Skeletal muscle cell (primary cell): Measurements from ENCODE around the gene CMSS1.

ENCODE experiments used
- DNase-seq: peaks from one replicate; pipeline ENCODE4 v3.0.0-alpha.2; 2010; ENCODE audit warnings: low read depth
- H3K4me3 ChIP-seq: 2 replicates; pipeline ENCODE4 v1.5.1; 2011; ENCODE audit warnings: low read depth, mild to moderate bottlenecking, control low read depth, low read length, moderate library complexity

Gene CMSS1

GRCh38 chr3:100169201-100169920, 351.7 kb downstream of the CMSS1 start:
- DNase-seq, result no peak
- H3K4me3 ChIP-seq, result no peak overlapping the region

- no peak for DNase-seq
- no peak overlapping the region for H3K4me3 ChIP-seq
These were observed 352.8 kb downstream of the CMSS1 start for GRCh38 chr3:100170486-100170885.

GRCh38 chr3:100171211-100171914, 353.7 kb downstream of the CMSS1 start:
- no peak overlapping the region for H3K4me3 ChIP-seq
- no peak for DNase-seq

- no peak for DNase-seq
- H3K4me3 ChIP-seq, result no peak overlapping the region
These were observed 356.3 kb downstream of the CMSS1 start for GRCh38 chr3:100173961-100174360.

GRCh38 chr3:100175637-100176280, 358.1 kb downstream of the CMSS1 start:
- no peak overlapping the region for H3K4me3 ChIP-seq
- no peak for DNase-seq

GRCh38 chr3:100179692-100180349, 362.2 kb downstream of the CMSS1 start:
- DNase-seq, result no peak
- no peak overlapping the region for H3K4me3 ChIP-seq

GRCh38 chr3:100183608-100184125, 366.0 kb downstream of the CMSS1 start:
- H3K4me3 ChIP-seq, result no peak overlapping the region
- DNase-seq, result no peak

- DNase-seq, result no peak
These were observed 367.4 kb downstream of the CMSS1 start for GRCh38 chr3:100184948-100185570.

GRCh38 chr3:100185847-100186246, 368.2 kb downstream of the CMSS1 start:
- no peak overlapping the region for H3K4me3 ChIP-seq
- no peak for DNase-seq

More at GRCh38 chr3:100184948-100185570, 367.4 kb downstream of the CMSS1 start:
- H3K4me3 ChIP-seq, result no peak overlapping the region

GRCh38 chr3:100189444-100189964, 371.8 kb downstream of the CMSS1 start:
- H3K4me3 ChIP-seq, result no peak overlapping the region
- no peak for DNase-seq

GRCh38 chr3:100195375-100195774, 377.7 kb downstream of the CMSS1 start:
- no peak for DNase-seq
- H3K4me3 ChIP-seq, result no peak overlapping the region

GRCh38 chr3:100197876-100198275, 380.2 kb downstream of the CMSS1 start:
- H3K4me3 ChIP-seq, result no peak overlapping the region
- no peak for DNase-seq

- no peak for DNase-seq
These were observed 381.1 kb downstream of the CMSS1 start for GRCh38 chr3:100198579-100199269.

GRCh38 chr3:100205171-100205570, 387.5 kb downstream of the CMSS1 start:
- H3K4me3 ChIP-seq, result no peak overlapping the region
- no peak for DNase-seq

More at GRCh38 chr3:100198579-100199269, 381.1 kb downstream of the CMSS1 start:
- H3K4me3 ChIP-seq, result no peak overlapping the region

GRCh38 chr3:100206687-100207086, 389.0 kb downstream of the CMSS1 start:
- DNase-seq, result no peak

GRCh38 chr3:100207886-100208285, 390.2 kb downstream of the CMSS1 start:
- no peak for DNase-seq
- no peak overlapping the region for H3K4me3 ChIP-seq

More at GRCh38 chr3:100206687-100207086, 389.0 kb downstream of the CMSS1 start:
- H3K4me3 ChIP-seq, result no peak overlapping the region

GRCh38 chr3:100209169-100209568, 391.5 kb downstream of the CMSS1 start:
- no peak overlapping the region for H3K4me3 ChIP-seq
- no peak for DNase-seq

- H3K4me3 ChIP-seq, result no peak overlapping the region
- DNase-seq, result no peak
These were observed 392.5 kb downstream of the CMSS1 start for GRCh38 chr3:100209948-100210771.
